ENCODE measurements around the gene WIPF2.

- TF ChIP-seq CTCF (IDR thresholded peaks at IDR 0.05; ENCODE audit: low read depth, low read length) (no peak), EZH2phosphoT487 (IDR thresholded peaks at IDR 0.05; ENCODE audit: low read depth) (no peak)
Observed at GRCh38 chr17:40242774-40243173, 23.7 kb downstream of the WIPF2 start.

Data from OCI-LY3 (cell line).